ENCODE results near the gene CALU. TPM values are rescaled to one million over a fixed set of nuclear protein-coding genes. Genes with fewer than 3 reads are reported as not detected.

CALU gene
- total and polyA plus RNA-seq, 2 experiments from 2014 or later: 1,589 to 1,706 TPM

DNA sequence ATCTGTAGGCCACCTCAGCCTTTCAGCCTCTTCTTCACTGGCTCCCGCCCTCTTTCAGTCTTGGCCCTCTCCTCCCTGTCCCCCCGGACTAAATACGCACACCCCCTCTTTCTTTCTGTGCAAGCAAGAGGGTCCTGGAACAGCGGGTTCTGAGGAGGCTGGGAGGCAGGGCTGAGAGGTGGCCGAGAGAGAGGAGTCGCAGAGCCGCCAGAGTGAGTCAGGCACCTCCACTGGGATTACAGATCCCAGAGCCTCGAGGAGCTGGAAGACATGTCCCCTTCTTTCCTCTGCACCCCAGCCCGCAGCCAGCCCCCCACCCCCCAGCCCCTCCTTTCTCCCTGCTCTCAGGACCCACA is 52.8 kb downstream of the CALU start:
- no peaks in the 10 kb centered on the region for H3K79me2 ChIP-seq (ENCODE audit: insufficient read depth)
- H3F3A ChIP-seq (ENCODE audit: insufficient read depth): peaks cover 18% of the 10 kb centered on the region; the same call in 1 of the 2 replicates
- DNase-seq: peak; percentile 64
- H3K4me2 ChIP-seq (ENCODE audit: unreplicated experiment): peak overlapping the region; percentile 78
- WGBS, 2 experiments (ENCODE audit: low coverage in 1 of 2, low lambda C conversion rate in 2 of 2, missing lambda C conversion rate in 2 of 2): 23 to 30% methylated on average over 4 to 9 of the region's 9 CpGs
- no peak for TF ChIP-seq EZH2phosphoT487 (IDR thresholded peaks at IDR 0.05; ENCODE audit: insufficient read depth, low read depth)
- no peak for TF ChIP-seq EZH2 (IDR thresholded peaks at IDR 0.05; ENCODE audit: insufficient read depth, poor library complexity, severe bottlenecking)
- in situ Hi-C loops (cut with MboI): no loop called here
- H3K9me2 ChIP-seq (ENCODE audit: insufficient read depth): no peaks in the 10 kb centered on the region
- no peaks in the 10 kb centered on the region for H3K9me3 ChIP-seq (ENCODE audit: low read depth)
- peak overlapping the region; percentile 75 for H3K4me3 ChIP-seq
- peaks cover 8% of the 10 kb centered on the region; the same call in 1 of the 2 replicates for H3K4me1 ChIP-seq (ENCODE audit: insufficient read depth)
- H3K27ac ChIP-seq: no peak overlapping the region
- no peaks in the 10 kb centered on the region for H3K27me3 ChIP-seq (replicated peaks; ENCODE audit: insufficient read depth)
- no peaks in the 10 kb centered on the region for H3K36me3 ChIP-seq (ENCODE audit: low read depth)
- peak overlapping the region; percentile 65 for H3K9ac ChIP-seq
- peak overlapping the region; percentile 84 for H2AFZ ChIP-seq
- no peaks in the 10 kb centered on the region for H4K20me1 ChIP-seq (ENCODE audit: insufficient read depth)

- H3K9me2 ChIP-seq (ENCODE audit: insufficient read depth): no peaks in the 10 kb centered on the region
- no peaks in the 10 kb centered on the region for H3K27me3 ChIP-seq (replicated peaks; ENCODE audit: insufficient read depth)
- TF ChIP-seq EZH2 (IDR thresholded peaks at IDR 0.05; ENCODE audit: insufficient read depth, poor library complexity, severe bottlenecking): no peak
- TF ChIP-seq EZH2phosphoT487 (IDR thresholded peaks at IDR 0.05; ENCODE audit: insufficient read depth, low read depth): no peak
- H3K4me3 ChIP-seq: 0 out of 2 replicates have a peak overlapping the region, but pooled peaks have one; percentile 75
- no peaks in the 10 kb centered on the region for H3K9me3 ChIP-seq (ENCODE audit: low read depth)
- no peak overlapping the region for H2AFZ ChIP-seq
- no peaks in the 10 kb centered on the region for H3K79me2 ChIP-seq (ENCODE audit: insufficient read depth)
- in situ Hi-C loops (cut with MboI): no loop called here
- H4K20me1 ChIP-seq (ENCODE audit: insufficient read depth): no peaks in the 10 kb centered on the region
- peak overlapping the region; percentile 22 for H3K4me2 ChIP-seq (ENCODE audit: unreplicated experiment)
- H3F3A ChIP-seq (ENCODE audit: insufficient read depth): peaks cover 18% of the 10 kb centered on the region; the same call in 1 of the 2 replicates
- no peaks in the 10 kb centered on the region for H3K36me3 ChIP-seq (ENCODE audit: low read depth)
- no peak for DNase-seq
- H3K27ac ChIP-seq: no peak overlapping the region
- H3K9ac ChIP-seq: no peak overlapping the region
- 73 to 77% methylated on average over 10 of the region's 10 CpGs for WGBS, 2 experiments (ENCODE audit: low coverage in 1 of 2, low lambda C conversion rate in 2 of 2, missing lambda C conversion rate in 2 of 2)
- H3K4me1 ChIP-seq (ENCODE audit: insufficient read depth): peaks cover 8% of the 10 kb centered on the region; the same call in 1 of the 2 replicates
Observed at GRCh38 chr7:128792471-128793180, 53.5 kb downstream of the CALU start.

GRCh38 chr7:128793181-128793547 is 54.0 kb downstream of the CALU start:
- H3K9me2 ChIP-seq (ENCODE audit: insufficient read depth): no peaks in the 10 kb centered on the region
- no peak overlapping the region for H2AFZ ChIP-seq
- no peaks in the 10 kb centered on the region for H3K9me3 ChIP-seq (ENCODE audit: low read depth)
- peaks cover 18% of the 10 kb centered on the region; the same call in 1 of the 2 replicates for H3F3A ChIP-seq (ENCODE audit: insufficient read depth)
- H3K4me2 ChIP-seq (ENCODE audit: unreplicated experiment): no peak overlapping the region
- no peaks in the 10 kb centered on the region for H3K79me2 ChIP-seq (ENCODE audit: insufficient read depth)
- no peak overlapping the region for H3K4me3 ChIP-seq
- TF ChIP-seq EZH2phosphoT487 (IDR thresholded peaks at IDR 0.05; ENCODE audit: insufficient read depth, low read depth) (no peak), EZH2 (IDR thresholded peaks at IDR 0.05; ENCODE audit: insufficient read depth, poor library complexity, severe bottlenecking) (no peak)
- no peak overlapping the region for H3K9ac ChIP-seq
- H3K4me1 ChIP-seq (ENCODE audit: insufficient read depth): peaks cover 8% of the 10 kb centered on the region; the same call in 1 of the 2 replicates
- no peak overlapping the region for H3K27ac ChIP-seq
- in situ Hi-C loops (cut with MboI): no loop called here
- H3K27me3 ChIP-seq (replicated peaks; ENCODE audit: insufficient read depth): no peaks in the 10 kb centered on the region
- 93 to 96% methylated on average over 5 of the region's 5 CpGs for WGBS, 2 experiments (ENCODE audit: low coverage in 1 of 2, low lambda C conversion rate in 2 of 2, missing lambda C conversion rate in 2 of 2)
- DNase-seq: no peak
- H3K36me3 ChIP-seq (ENCODE audit: low read depth): no peaks in the 10 kb centered on the region
- H4K20me1 ChIP-seq (ENCODE audit: insufficient read depth): no peaks in the 10 kb centered on the region

- 68 to 69% methylated on average over 3 of the region's 3 CpGs for WGBS, 2 experiments (ENCODE audit: low coverage in 1 of 2, low lambda C conversion rate in 2 of 2, missing lambda C conversion rate in 2 of 2)
- in situ Hi-C loops (cut with MboI): no loop called here
Observed at GRCh38 chr7:128794020-128794419, 54.9 kb downstream of the CALU start.

More at GRCh38 chr7:128794020-128794419, 54.9 kb downstream of the CALU start:
- Histone ChIP-seq H3K4me1 (ENCODE audit: insufficient read depth) (peaks cover 8% of the 10 kb centered on the region; the same call in 1 of the 2 replicates), H3K9me2 (ENCODE audit: insufficient read depth) (no peaks in the 10 kb centered on the region), H3K27ac (no peak overlapping the region), H3K27me3 (replicated peaks; ENCODE audit: insufficient read depth) (no peaks in the 10 kb centered on the region), H2AFZ (no peak overlapping the region), H3K79me2 (ENCODE audit: insufficient read depth) (no peaks in the 10 kb centered on the region), H4K20me1 (ENCODE audit: insufficient read depth) (no peaks in the 10 kb centered on the region), H3K9me3 (ENCODE audit: low read depth) (no peaks in the 10 kb centered on the region), H3F3A (ENCODE audit: insufficient read depth) (peaks cover 18% of the 10 kb centered on the region; the same call in 1 of the 2 replicates), H3K4me3 (no peak overlapping the region), H3K9ac (no peak overlapping the region), H3K4me2 (ENCODE audit: unreplicated experiment) (no peak overlapping the region), H3K36me3 (ENCODE audit: low read depth) (no peaks in the 10 kb centered on the region)
- TF ChIP-seq EZH2 (IDR thresholded peaks at IDR 0.05; ENCODE audit: insufficient read depth, poor library complexity, severe bottlenecking) (no peak), EZH2phosphoT487 (IDR thresholded peaks at IDR 0.05; ENCODE audit: insufficient read depth, low read depth) (no peak)
- no peak for DNase-seq

Measured in GM23248 (cell line).